HCT116 (cell line): ENCODE results near the gene TLCD3B. TPM values are rescaled to one million over a fixed set of nuclear protein-coding genes. Genes with fewer than 3 reads are reported as not detected.

Source experiments
- ATAC-seq: fragments of 200-7000 bp; cut with Tn5 transposase; 2 replicates; pipeline ENCODE4 v1.9.1; 2020; ENCODE audit warnings: mild to moderate bottlenecking, moderate library complexity
- BruUV-seq: library from RNA; stranded (reverse); fragments of 400-500 nt; replicated peaks from 2 replicates; lab custom pipeline; 2021; lab: Mats Ljungman, UMichigan
- CTCF ChIA-PET: fragments of 300-600 bp; sonication (Branson Sonifier 250); formaldehyde crosslinking; loops from one replicate; lab custom pipeline; 2021; ENCODE audit warnings: antibody characterized with exemption; lab: Charles Lee
- POLR2A ChIA-PET: fragments of 300-600, 350-600 bp; sonication (Branson Sonifier 250); formaldehyde crosslinking; loops from one replicate; lab custom pipeline; 2021; ENCODE audit warnings: antibody characterized with exemption; lab: Charles Lee
- RAD21 ChIA-PET, 2 experiments: fragments of 300-600 bp; sonication (Branson Sonifier 250); formaldehyde crosslinking; loops; one replicate each; lab custom pipeline; 2023; ENCODE audit warnings: low total read pairs in 2 of 2; ENCODE audit not compliant: uncharacterized antibody in 2 of 2, unreplicated experiment in 2 of 2, low non-redundant PET in 1 of 2; lab: Charles Lee
- DNase-seq: peaks from one replicate; pipeline ENCODE4 v3.0.0-alpha.2; 2010; ENCODE audit warnings: low read depth, low spot score
- H2AFZ ChIP-seq: fragments of 200-600 bp; shearing (Covaris generic), sonication (generic); 2 replicates; pipeline ENCODE4 v1.6.1; 2017; ENCODE audit warnings: low read depth, mixed run types, mixed read lengths, antibody characterized with exemption, low read length; ENCODE audit not compliant: poor library complexity, severe bottlenecking
- H3K27ac ChIP-seq: 2 replicates; pipeline ENCODE4 v1.5.1; 2012; ENCODE audit warnings: low read depth, low read length
- H3K27me3 ChIP-seq: fragments of 200-600 bp; sonication (generic); 2 replicates; pipeline ENCODE4 v1.6.1; 2016; ENCODE audit warnings: mixed run types, low read length, mixed read lengths; ENCODE audit not compliant: insufficient read depth
- H3K36me3 ChIP-seq, 2 experiments: fragments of 200-500 bp in 1 of 2; fragments of 200-600 bp in 1 of 2; sonication (Bioruptor generic) in 1 of 2; sonication (generic) in 1 of 2; 2 replicates each; pipeline versions ENCODE4 v1.5.1 to v1.6.1; 2014 to 2016; ENCODE audit warnings: low read length in 2 of 2, inconsistent platforms in 1 of 2, mixed read lengths in 1 of 2, mixed run types in 1 of 2; ENCODE audit not compliant: insufficient read depth in 2 of 2, control insufficient read depth in 1 of 2
- H3K4me1 ChIP-seq, 2 experiments: fragments of 200-600 bp in 1 of 2; sonication (generic) in 1 of 2; 2 replicates each; pipeline versions ENCODE4 v1.5.1 to v1.6.1; 2012 to 2017; ENCODE audit warnings: low read length in 2 of 2, inconsistent platforms in 1 of 2, mild to moderate bottlenecking in 1 of 2, mixed read lengths in 1 of 2, mixed run types in 1 of 2, moderate library complexity in 1 of 2; ENCODE audit not compliant: insufficient read depth in 2 of 2, control insufficient read depth in 1 of 2
- H3K4me2 ChIP-seq: fragments of 200-600 bp; sonication (generic); 2 replicates; pipeline ENCODE4 v1.6.1; 2017; ENCODE audit warnings: mixed run types, low read length, mixed read lengths
- H3K4me3 ChIP-seq, 2 experiments: fragments of 200-600 bp in 1 of 2; sonication (generic) in 1 of 2; replicated peaks in 1 of 2; 2 replicates each; pipeline ENCODE4 v1.5.1; 2011 to 2016; ENCODE audit warnings: low read length in 2 of 2, control low read depth in 1 of 2, low read depth in 1 of 2, mild to moderate bottlenecking in 1 of 2, mixed read lengths in 1 of 2, mixed run types in 1 of 2
- H3K79me2 ChIP-seq: fragments of 200-600 bp; sonication (generic); 2 replicates; pipeline ENCODE4 v1.6.1; 2017; ENCODE audit warnings: mild to moderate bottlenecking, mixed run types, low read length, moderate library complexity, mixed read lengths; ENCODE audit not compliant: insufficient read depth
- H3K9ac ChIP-seq: fragments of 200-600 bp; sonication (generic); 2 replicates; pipeline ENCODE4 v1.6.1; 2016; ENCODE audit warnings: low read length, mixed read lengths
- H3K9me2 ChIP-seq: fragments of 200-600 bp; sonication (generic), shearing (Covaris generic); 2 replicates; pipeline ENCODE4 v1.6.1; 2017; ENCODE audit warnings: mixed run types, mild to moderate bottlenecking, moderate library complexity; ENCODE audit not compliant: insufficient read depth
- H3K9me3 ChIP-seq, 2 experiments: fragments of 200-500 bp in 1 of 2; fragments of 200-600 bp in 1 of 2; sonication (Bioruptor generic) in 1 of 2; sonication (generic) in 1 of 2; 2 replicates each; pipeline ENCODE4 v1.6.1; 2014 to 2017; ENCODE audit warnings: low read length in 2 of 2, mixed read lengths in 2 of 2, inconsistent platforms in 1 of 2, low read depth in 1 of 2, mild to moderate bottlenecking in 1 of 2, mixed run types in 1 of 2, moderate library complexity in 1 of 2; ENCODE audit not compliant: control insufficient read depth in 1 of 2, insufficient read depth in 1 of 2
- H4K20me1 ChIP-seq: fragments of 200-600 bp; sonication (generic), shearing (Covaris generic); 2 replicates; pipeline ENCODE4 v1.6.1; 2017; ENCODE audit warnings: mixed run types, mild to moderate bottlenecking, moderate library complexity; ENCODE audit not compliant: insufficient read depth
- CEBPB ChIP-seq: IDR thresholded peaks from 2 replicates; pipeline ENCODE4 v1.6.1; 2012; ENCODE audit warnings: low read depth
- EGR1 ChIP-seq: IDR thresholded peaks from 2 replicates; pipeline ENCODE4 v1.6.1; 2012; ENCODE audit warnings: low read depth
- ELF1 ChIP-seq: IDR thresholded peaks from 2 replicates; pipeline ENCODE4 v1.6.1; 2012; ENCODE audit warnings: low read depth, borderline replicate concordance
- EZH2phosphoT487 ChIP-seq: fragments of 200-600 bp; IDR thresholded peaks from 2 replicates; pipeline ENCODE4 v1.6.1; 2018; ENCODE audit warnings: antibody characterized with exemption, borderline replicate concordance
- JUND ChIP-seq: IDR thresholded peaks from 2 replicates; pipeline ENCODE4 v1.6.1; 2012
- POLR2A ChIP-seq: IDR thresholded peaks from 2 replicates; pipeline ENCODE4 v1.7.0; 2011; ENCODE audit warnings: borderline replicate concordance; ENCODE audit not compliant: insufficient read depth, insufficient read length; ENCODE audit errors: extremely low read depth
- POLR2AphosphoS5 ChIP-seq: IDR thresholded peaks from 2 replicates; pipeline ENCODE4 v1.6.1; 2011; ENCODE audit warnings: mild to moderate bottlenecking, low read depth, low read length, moderate library complexity
- SIN3A ChIP-seq: IDR thresholded peaks from 2 replicates; pipeline ENCODE4 v1.6.1; 2012; ENCODE audit warnings: low read depth
- TCF7L2 ChIP-seq: IDR thresholded peaks from 2 replicates; pipeline ENCODE4 v1.7.0; 2011; ENCODE audit warnings: borderline replicate concordance, inconsistent platforms; ENCODE audit not compliant: insufficient read depth, insufficient read length; ENCODE audit errors: extremely low read depth
- ZBTB33 ChIP-seq: IDR thresholded peaks from 2 replicates; pipeline ENCODE4 v1.6.1; 2011; ENCODE audit warnings: mild to moderate bottlenecking, low read length, moderate library complexity; ENCODE audit not compliant: insufficient replicate concordance; ENCODE audit errors: extremely low read depth
- intact Hi-C: fragments of 100-400 bp; cut with micrococcal nuclease; formaldehyde crosslinking; loops from 2 replicates; pipeline ENCODE4 v1.10.0; 2022
- total RNA-seq: library from RNA; stranded (reverse); gene quantifications from one replicate; pipeline ENCODE4 v1.2.1, GENCODE V29; 2021; ENCODE audit not compliant: unreplicated experiment

Gene TLCD3B
- total RNA-seq, 1 experiment from 2014 or later: 1.0 TPM

GRCh38 chr16:30066761-30067583, 35.9 kb upstream of the TLCD3B start:
- Histone ChIP-seq H3K9ac (peak overlapping the region; percentile 99), H3K9me2 (no peaks in the 10 kb centered on the region), H4K20me1 (peaks cover 12% of the 10 kb centered on the region; the same call in 1 of the 2 replicates), H3K4me3 (peak overlapping the region; percentile 98), H3K4me1 (peaks cover 18 to 42% of the 10 kb centered on the region in 2 experiments), H3K4me2 (peak overlapping the region; percentile 95), H3K36me3 (peaks cover 28 to 57% of the 10 kb centered on the region in 2 experiments), H3K79me2 (peaks cover 61% of the 10 kb centered on the region), H3K9me3 (no peaks in the 10 kb centered on the region), H2AFZ (no peak overlapping the region), H3K27me3 (no peaks in the 10 kb centered on the region), H3K27ac (peak overlapping the region; percentile 100)
- BruUV-seq: no TSS peak
- DNase-seq (no peak), ATAC-seq (no peak)
- ChIA-PET POLR2A (interaction anchor here (2.7 kb wide), 1 partner anchor 24 kb away, joined by 10 read pairs; the partner anchor contains the start of gene TBX6), CTCF (interaction anchor here (4.4 kb wide), 1 partner anchor 25 kb away, joined by 28 read pairs; the partner anchor contains the start of gene TBX6), RAD21 (interaction anchor here in 1 of 2 experiments (0.6 kb wide), 1 partner anchor 22 kb away, joined by 3 read pairs; no protein-coding TSS in a partner anchor)
- no peak for TF ChIP-seq TCF7L2
- peak; percentile 17 for TF ChIP-seq POLR2AphosphoS5
- TF ChIP-seq JUND: no peak
- intact Hi-C loops: no loop called here

- Histone ChIP-seq H3K9ac (peak overlapping the region; percentile 99), H3K36me3 (peaks cover 28 to 50% of the 10 kb centered on the region in 2 experiments), H3K9me2 (no peaks in the 10 kb centered on the region), H3K79me2 (peaks cover 61% of the 10 kb centered on the region), H4K20me1 (peaks cover 8% of the 10 kb centered on the region; the same call in 1 of the 2 replicates), H2AFZ (no peak overlapping the region), H3K9me3 (no peaks in the 10 kb centered on the region), H3K27me3 (no peaks in the 10 kb centered on the region), H3K27ac (peak overlapping the region; percentile 100), H3K4me2 (peak overlapping the region; percentile 95), H3K4me3 (peak overlapping the region; percentile 98), H3K4me1 (peaks cover 19 to 43% of the 10 kb centered on the region in 2 experiments)
- ATAC-seq (peak; percentile 4), DNase-seq (no peak)
- intact Hi-C loops: no loop called here
- TSS peak; percentile 54 for BruUV-seq
- CTCF ChIA-PET: interaction anchor here (1.1 to 4.4 kb wide), 3 partner anchors 9 to 26 kb away, joined by 4 to 28 read pairs (median 10); partner anchors contain the start of genes PPP4C and TBX6
- POLR2A ChIA-PET: interaction anchor here (1.2 to 2.7 kb wide), 5 partner anchors 8 to 24 kb away, joined by 4 to 13 read pairs (median 11); partner anchors contain the start of gene TBX6
- RAD21 ChIA-PET: no interaction called here
- TF ChIP-seq ZBTB33 (no peak), ELF1 (no peak), EZH2phosphoT487 (no peak), POLR2A (no peak), EGR1 (no peak), SIN3A (no peak), CEBPB (no peak), POLR2AphosphoS5 (no peak; the same call in 1 of the 2 replicates), JUND (no peak)
Observed at GRCh38 chr16:30065943-30066760, 35.1 kb upstream of the TLCD3B start.
